DMS79 treated with DMSO at 0.1 percent for 48 hours (cell line): Measurements from ENCODE around the gene SYNGR1.

ENCODE experiments used
- DNase-seq: peaks from one replicate; lab custom pipeline; 2025; lab: John Stamatoyannopoulos, UW

Gene SYNGR1

GRCh38 chr22:39431216-39431801 is 81.5 kb downstream of the SYNGR1 start:
- no peak for DNase-seq

DNA sequence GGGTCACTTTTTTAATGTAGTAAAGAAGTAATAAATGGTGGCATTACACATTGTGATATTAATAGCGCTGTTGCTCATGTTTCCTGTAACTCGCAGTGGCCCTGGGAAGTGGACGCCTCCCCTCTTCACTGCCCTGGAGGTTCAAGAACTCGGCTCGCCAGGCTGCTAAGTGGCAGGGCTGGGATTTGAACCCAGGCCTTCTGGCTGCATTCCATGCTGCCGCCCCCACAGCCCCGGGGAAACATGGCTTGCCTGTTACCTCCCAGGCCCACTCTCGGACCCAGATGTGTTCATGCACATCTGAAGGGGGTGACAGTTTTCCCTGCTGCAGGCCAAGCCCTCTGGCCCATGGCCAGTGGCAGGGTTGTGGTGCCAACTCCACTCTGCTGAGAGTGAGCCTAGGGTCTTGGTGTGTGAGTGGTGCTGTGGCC is 82.0 kb downstream of the SYNGR1 start:
- no peak for DNase-seq

DNA sequence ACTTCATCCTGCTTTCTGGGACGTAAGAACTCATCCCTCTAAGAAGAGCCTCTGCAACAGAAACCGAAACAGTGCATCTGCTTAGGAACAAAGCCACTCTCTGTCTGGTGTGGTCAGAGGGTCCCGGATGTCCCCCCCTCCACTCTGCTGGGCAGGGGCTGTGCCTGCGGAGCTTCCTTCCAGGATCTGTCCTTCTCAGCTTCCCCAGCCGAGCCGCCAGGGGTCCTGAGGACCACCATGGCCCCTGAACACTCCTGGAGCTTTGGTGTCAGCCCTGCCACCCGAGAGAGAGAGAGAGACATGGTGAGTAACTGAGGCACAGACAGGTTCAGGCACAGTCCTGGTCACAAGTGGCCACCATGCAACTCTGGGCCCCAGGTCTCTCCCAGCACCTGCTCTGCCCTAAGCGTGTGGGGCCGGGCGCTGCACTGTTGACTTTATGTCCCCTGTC is 82.6 kb downstream of the SYNGR1 start:
- DNase-seq: no peak

DNA sequence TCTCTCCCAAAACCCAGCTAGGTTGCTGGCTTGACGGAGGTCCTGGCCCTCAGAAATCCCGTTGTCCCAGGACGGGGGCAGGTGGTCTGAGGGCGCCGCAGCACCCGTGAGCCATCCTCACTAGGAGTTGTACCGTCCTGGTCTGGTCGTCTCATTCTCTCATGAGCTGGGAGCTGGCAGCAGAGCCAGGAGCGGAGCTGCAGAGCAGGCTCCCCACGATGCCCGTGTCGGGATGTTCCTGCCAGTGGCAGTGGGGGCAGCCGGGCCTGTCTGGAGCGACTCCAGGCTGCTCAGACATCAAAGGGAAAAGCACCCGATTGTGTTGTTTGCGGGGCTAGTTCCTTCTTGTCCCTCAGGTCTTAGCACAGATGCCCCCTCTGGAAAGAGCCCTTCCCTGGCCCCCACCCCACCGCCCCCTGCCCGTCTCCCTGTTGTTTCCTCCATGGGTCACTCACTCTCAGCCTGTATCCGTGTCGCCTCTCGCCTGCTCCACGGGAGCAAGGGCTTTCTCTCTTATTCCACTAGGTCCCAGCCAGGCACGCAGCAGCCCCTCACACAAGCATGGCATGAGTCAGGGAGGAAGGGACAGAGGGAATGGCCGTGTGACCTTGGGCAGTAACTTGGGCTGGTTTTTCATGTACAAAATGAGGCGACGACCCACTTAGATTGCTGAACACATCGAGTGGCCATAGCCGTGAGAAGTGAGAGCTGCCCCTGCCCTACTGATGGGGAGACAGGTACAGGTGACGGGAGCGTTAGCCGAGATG is 83.9 kb downstream of the SYNGR1 start:
- no peak for DNase-seq

DNA sequence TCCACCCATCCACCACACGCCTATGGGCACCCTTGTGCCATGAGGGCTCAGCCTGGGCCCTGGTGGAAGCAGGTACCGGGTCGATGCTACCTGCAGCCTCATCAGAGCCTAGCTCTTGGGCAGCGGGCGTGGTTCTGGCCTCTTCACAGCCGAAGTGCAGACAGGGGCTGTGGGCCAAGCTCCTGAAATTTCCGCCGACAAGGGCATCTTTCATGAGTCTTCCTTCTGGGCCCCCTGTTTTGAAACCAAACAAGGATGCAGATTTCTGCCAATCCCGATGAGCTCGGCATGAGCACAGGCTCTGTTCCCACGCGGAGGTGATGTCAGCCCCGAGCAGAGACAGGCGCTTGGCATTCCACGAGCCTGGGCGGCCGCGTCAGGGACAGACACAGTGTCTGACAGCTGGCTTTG is 84.5 kb downstream of the SYNGR1 start:
- DNase-seq: no peak

DNA sequence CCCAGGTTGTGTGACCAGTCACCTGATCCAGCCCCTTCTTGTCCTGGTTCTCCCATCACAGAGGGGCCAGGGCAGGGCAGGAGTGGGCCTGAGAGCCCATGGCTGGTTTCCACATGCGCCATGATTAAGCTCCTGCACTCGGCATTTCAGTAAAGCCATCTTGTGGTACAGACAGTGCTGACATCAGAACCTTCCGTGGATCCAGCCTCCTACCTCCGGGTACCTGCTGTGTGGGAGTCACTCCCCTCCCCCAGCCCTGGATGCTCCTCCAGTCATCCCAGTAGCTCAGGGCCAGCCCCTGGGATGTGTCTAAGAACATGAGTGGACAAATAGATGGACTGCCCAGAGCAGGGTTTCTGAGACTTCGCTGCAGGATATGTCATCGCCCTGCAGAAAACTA is 84.9 kb downstream of the SYNGR1 start:
- DNase-seq: no peak
